Measurements from ENCODE around the gene ZRSR2.

DNA sequence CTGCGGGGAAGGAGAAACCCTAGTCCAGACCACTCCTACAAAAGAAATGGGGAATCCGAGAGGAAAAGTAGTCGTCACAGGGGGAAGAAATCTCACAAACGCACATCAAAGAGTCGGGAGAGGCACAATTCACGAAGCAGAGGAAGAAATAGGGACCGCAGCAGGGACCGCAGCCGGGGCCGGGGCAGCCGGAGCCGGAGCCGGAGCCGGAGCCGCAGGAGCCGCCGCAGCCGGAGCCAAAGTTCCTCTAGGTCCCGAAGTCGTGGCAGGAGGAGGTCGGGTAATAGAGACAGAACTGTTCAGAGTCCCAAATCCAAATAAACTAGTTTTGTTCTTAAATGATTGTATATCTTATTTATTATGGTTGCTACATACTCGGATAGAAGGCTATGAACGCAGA lies 32.6 kb downstream of the ZRSR2 start:
- TF ChIP-seq EP300 (IDR thresholded peaks at IDR 0.05) (no peak), CEBPB (IDR thresholded peaks at IDR 0.05) (no peak), CTCF (IDR thresholded peaks at IDR 0.05) (no peak), RFX5 (IDR thresholded peaks at IDR 0.05) (no peak), POLR2A (IDR thresholded peaks at IDR 0.05; ENCODE audit: low read length) (no peak), FOSB (CRISPR knock-in tag; IDR thresholded peaks at IDR 0.05) (no peak), ZSCAN20 (CRISPR knock-in tag; IDR thresholded peaks at IDR 0.05) (no peak)
